ENCODE data around the gene PLCL1. TPM values are rescaled to one million over a fixed set of nuclear protein-coding genes. Genes with fewer than 3 reads are reported as not detected.

Gene PLCL1
- total and polyA plus RNA-seq, 10 of the 15 experiments (the other 5 are each of a cell fraction or from before 2014, with no cell fraction given): 0.03 to 1.5 (median 0.22) TPM

DNA sequence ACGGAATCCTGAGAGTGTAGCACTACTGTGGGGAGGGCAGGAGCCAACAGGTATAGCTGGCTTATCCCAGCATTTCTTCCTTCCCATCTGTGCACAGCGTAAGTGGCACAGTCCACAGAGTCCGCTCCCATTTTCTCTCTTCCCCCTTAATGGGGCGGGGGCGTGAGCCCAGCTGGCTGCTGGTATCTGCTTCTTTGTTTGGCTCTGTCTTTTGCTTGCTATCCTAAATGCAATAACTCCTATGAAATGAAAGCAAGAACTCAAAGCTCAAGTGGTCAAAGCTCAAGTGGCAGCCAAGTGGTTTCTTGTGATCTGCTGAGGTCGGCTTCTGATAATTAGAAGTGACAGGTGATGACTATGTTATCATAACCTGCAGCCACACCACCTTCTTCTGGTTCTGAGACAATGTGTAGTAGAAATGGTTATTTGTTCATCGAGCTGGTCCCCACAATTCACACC is 192.7 kb downstream of the PLCL1 start (continued):
- TF ChIP-seq, protein P1, sequence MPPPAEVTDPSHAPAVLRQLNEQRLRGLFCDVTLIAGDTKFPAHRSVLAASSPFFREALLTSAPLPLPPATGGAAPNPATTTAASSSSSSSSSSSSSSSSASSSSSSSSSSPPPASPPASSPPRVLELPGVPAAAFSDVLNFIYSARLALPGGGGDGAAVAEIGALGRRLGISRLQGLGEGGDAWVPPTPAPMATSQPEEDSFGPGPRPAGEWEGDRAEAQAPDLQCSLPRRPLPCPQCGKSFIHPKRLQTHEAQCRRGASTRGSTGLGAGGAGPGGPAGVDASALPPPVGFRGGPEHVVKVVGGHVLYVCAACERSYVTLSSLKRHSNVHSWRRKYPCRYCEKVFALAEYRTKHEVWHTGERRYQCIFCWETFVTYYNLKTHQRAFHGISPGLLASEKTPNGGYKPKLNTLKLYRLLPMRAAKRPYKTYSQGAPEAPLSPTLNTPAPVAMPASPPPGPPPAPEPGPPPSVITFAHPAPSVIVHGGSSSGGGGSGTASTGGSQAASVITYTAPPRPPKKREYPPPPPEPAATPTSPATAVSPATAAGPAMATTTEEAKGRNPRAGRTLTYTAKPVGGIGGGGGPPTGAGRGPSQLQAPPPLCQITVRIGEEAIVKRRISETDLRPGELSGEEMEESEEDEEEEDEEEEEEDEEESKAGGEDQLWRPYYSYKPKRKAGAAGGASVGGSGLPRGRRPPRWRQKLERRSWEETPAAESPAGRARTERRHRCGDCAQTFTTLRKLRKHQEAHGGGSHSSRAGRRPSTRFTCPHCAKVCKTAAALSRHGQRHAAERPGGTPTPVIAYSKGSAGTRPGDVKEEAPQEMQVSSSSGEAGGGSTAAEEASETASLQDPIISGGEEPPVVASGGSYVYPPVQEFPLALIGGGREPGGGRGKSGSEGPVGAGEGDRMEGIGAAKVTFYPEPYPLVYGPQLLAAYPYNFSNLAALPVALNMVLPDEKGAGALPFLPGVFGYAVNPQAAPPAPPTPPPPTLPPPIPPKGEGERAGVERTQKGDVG (CRISPR knock-in tag; IDR thresholded peaks at IDR 0.05): no peak

DNA sequence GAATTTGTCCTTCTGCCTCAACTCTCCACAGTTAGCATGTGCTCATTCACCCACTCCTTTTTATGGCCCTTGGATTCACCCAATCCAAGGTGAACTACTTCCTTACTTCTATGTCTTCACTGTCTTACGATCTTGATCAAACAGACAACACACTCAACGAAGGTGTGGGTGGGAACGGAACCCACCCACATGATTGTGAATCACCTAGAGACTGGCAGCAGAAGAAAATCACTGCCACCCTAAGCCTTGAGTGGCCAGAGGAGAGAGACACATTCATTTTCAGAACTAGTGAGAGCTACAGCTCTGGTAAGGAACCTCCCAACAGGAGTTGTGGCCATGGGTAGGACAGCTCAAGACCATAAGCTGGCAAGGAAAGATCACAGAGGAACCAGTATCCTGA is 194.3 kb downstream of the PLCL1 start:
- Histone ChIP-seq H4K20me1 (ENCODE audit: control insufficient read depth, insufficient read depth) (no peaks in the 10 kb centered on the region), H3K27me3 (replicated peaks in 1 of 2; ENCODE audit: control insufficient read depth in 2 of 2, insufficient read depth in 2 of 2, low read length in 1 of 2) (no peaks in the 10 kb centered on the region), H3K79me2 (ENCODE audit: control insufficient read depth, insufficient read depth, low read length) (no peaks in the 10 kb centered on the region), H3K4me2 (ENCODE audit: control insufficient read depth, insufficient read depth) (no peak overlapping the region), H3K9ac (ENCODE audit: control insufficient read depth, insufficient read depth, low read length) (no peak overlapping the region), H3K27ac (ENCODE audit: control insufficient read depth, insufficient read depth) (no peak overlapping the region), H2AFZ (ENCODE audit: control insufficient read depth, low read depth, low read length) (no peak overlapping the region), H3K9me3 (replicated peaks; ENCODE audit: control insufficient read depth, insufficient read depth, low read length) (peaks cover 6% of the 10 kb centered on the region; the same call in 2 of the 3 replicates), H3K4me1 (ENCODE audit: control insufficient read depth, insufficient read depth, low read length) (peaks cover 4% of the 10 kb centered on the region), H3K4me3 (no peak overlapping the region), H3K36me3 (ENCODE audit: control insufficient read depth in 2 of 2, insufficient read depth in 2 of 2, low read length in 1 of 2) (no peaks in the 10 kb centered on the region)
- ChIA-PET POLR2A (interaction anchor here (0.6 kb wide), 1 partner anchor 40 kb away, joined by 6 read pairs; no protein-coding TSS in a partner anchor), SMC1A (ENCODE audit: uncharacterized antibody, unreplicated experiment) (interaction anchor here (0.8 to 3.6 kb wide), 10 partner anchors 7 to 191 kb away, joined by 3 to 26 read pairs (median 4); no protein-coding TSS in a partner anchor), CTCF (interaction anchor here (0.6 to 3.9 kb wide), 6 partner anchors 11 to 658 kb away, joined by 3 to 17 read pairs (median 3); no protein-coding TSS in a partner anchor), RAD21 (ENCODE audit: unreplicated experiment) (interaction anchor here (0.8 to 3.8 kb wide), 6 partner anchors 15 to 129 kb away, joined by 3 to 13 read pairs (median 4); no protein-coding TSS in a partner anchor)
- TF ChIP-seq EZH2 (IDR thresholded peaks at IDR 0.05; ENCODE audit: borderline replicate concordance, control insufficient read depth, low read depth, low read length) (no peak), ZSCAN29 (IDR thresholded peaks at IDR 0.05) (no peak), CHD2 (IDR thresholded peaks at IDR 0.05; ENCODE audit: borderline replicate concordance, low read depth, low read length) (no peak)
- TF ChIP-seq, protein P2, sequence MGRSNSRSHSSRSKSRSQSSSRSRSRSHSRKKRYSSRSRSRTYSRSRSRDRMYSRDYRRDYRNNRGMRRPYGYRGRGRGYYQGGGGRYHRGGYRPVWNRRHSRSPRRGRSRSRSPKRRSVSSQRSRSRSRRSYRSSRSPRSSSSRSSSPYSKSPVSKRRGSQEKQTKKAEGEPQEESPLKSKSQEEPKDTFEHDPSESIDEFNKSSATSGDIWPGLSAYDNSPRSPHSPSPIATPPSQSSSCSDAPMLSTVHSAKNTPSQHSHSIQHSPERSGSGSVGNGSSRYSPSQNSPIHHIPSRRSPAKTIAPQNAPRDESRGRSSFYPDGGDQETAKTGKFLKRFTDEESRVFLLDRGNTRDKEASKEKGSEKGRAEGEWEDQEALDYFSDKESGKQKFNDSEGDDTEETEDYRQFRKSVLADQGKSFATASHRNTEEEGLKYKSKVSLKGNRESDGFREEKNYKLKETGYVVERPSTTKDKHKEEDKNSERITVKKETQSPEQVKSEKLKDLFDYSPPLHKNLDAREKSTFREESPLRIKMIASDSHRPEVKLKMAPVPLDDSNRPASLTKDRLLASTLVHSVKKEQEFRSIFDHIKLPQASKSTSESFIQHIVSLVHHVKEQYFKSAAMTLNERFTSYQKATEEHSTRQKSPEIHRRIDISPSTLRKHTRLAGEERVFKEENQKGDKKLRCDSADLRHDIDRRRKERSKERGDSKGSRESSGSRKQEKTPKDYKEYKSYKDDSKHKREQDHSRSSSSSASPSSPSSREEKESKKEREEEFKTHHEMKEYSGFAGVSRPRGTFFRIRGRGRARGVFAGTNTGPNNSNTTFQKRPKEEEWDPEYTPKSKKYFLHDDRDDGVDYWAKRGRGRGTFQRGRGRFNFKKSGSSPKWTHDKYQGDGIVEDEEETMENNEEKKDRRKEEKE (IDR thresholded peaks at IDR 0.05): no peak
- TF ChIP-seq, protein P3, sequence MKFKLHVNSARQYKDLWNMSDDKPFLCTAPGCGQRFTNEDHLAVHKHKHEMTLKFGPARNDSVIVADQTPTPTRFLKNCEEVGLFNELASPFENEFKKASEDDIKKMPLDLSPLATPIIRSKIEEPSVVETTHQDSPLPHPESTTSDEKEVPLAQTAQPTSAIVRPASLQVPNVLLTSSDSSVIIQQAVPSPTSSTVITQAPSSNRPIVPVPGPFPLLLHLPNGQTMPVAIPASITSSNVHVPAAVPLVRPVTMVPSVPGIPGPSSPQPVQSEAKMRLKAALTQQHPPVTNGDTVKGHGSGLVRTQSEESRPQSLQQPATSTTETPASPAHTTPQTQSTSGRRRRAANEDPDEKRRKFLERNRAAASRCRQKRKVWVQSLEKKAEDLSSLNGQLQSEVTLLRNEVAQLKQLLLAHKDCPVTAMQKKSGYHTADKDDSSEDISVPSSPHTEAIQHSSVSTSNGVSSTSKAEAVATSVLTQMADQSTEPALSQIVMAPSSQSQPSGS (IDR thresholded peaks at IDR 0.05; ENCODE audit: low read length): no peak
- TF ChIP-seq, protein P4, sequence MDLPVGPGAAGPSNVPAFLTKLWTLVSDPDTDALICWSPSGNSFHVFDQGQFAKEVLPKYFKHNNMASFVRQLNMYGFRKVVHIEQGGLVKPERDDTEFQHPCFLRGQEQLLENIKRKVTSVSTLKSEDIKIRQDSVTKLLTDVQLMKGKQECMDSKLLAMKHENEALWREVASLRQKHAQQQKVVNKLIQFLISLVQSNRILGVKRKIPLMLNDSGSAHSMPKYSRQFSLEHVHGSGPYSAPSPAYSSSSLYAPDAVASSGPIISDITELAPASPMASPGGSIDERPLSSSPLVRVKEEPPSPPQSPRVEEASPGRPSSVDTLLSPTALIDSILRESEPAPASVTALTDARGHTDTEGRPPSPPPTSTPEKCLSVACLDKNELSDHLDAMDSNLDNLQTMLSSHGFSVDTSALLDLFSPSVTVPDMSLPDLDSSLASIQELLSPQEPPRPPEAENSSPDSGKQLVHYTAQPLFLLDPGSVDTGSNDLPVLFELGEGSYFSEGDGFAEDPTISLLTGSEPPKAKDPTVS (IDR thresholded peaks at IDR 0.05; ENCODE audit: low read depth, low read length): no peak
- intact Hi-C loops (cut with micrococcal nuclease; ENCODE audit: unreplicated experiment): no loop called here
- FAIRE-seq (no peak), DNase-seq (ENCODE audit: low read depth, low spot score) (no peak), ATAC-seq (no peak)
- no TSS peak for BruUV-seq (replicated peaks)
- in situ Hi-C loops (cut with MboI): no loop called here
- WGBS (ENCODE audit: insufficient coverage, insufficient replicate concordance, low lambda C conversion rate, missing lambda C conversion rate): 98% methylated on average over 3 of the region's 3 CpGs
